HepG2 (cell line): ENCODE results near the gene PARS2.

Experiments
- EZH2 ChIP-seq: conservative IDR thresholded peaks from 2 replicates; pipeline ENCODE4 v1.6.1; 2012; ENCODE audit warnings: mild to moderate bottlenecking, low read depth, low read length, moderate library complexity
- SOX6 ChIP-seq, 2 experiments: fragments of 450-650 bp in 1 of 2; sonication (generic) in 1 of 2; formaldehyde crosslinking in 1 of 2; IDR thresholded peaks; 2 replicates each; pipeline versions ENCODE4 v1.4.0 to v1.6.1; 2017 to 2020; ENCODE audit warnings: antibody characterized with exemption in 1 of 2, mild to moderate bottlenecking in 1 of 2, missing genetic modification reagents in 1 of 2
- ZIK1 ChIP-seq: sonication (generic); formaldehyde crosslinking; IDR thresholded peaks from 2 replicates; pipeline ENCODE4 v1.5.0; 2020; ENCODE audit warnings: mild to moderate bottlenecking, low read depth, missing genetic modification reagents, borderline replicate concordance
- TF ChIP-seq, protein P1 (sequence below): sonication (generic); formaldehyde crosslinking; IDR thresholded peaks from 2 replicates; pipeline ENCODE4 v1.5.0; 2020; ENCODE audit warnings: mild to moderate bottlenecking, missing genetic modification reagents, moderate library complexity

DNA sequence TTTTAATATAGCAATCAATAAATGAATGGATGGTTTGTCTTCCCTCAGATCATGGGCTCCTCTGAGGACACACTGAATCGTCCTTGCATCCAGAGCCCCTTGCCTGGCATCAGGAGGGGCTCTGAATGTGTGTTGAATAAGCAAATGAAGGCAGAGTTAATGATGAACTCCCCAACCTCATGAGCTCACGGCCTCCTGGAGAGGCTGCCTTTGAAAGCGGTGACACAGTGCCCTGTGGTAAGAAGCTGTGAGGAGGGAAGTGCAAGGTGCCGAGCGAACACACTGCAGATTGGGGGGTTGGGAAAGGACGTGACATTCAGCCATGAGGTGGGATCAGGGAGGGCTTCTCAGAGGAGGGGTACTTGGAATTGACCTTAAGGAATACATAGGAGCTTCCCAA lies 3.2 kb upstream of the PARS2 start:
- TF ChIP-seq, protein P1, sequence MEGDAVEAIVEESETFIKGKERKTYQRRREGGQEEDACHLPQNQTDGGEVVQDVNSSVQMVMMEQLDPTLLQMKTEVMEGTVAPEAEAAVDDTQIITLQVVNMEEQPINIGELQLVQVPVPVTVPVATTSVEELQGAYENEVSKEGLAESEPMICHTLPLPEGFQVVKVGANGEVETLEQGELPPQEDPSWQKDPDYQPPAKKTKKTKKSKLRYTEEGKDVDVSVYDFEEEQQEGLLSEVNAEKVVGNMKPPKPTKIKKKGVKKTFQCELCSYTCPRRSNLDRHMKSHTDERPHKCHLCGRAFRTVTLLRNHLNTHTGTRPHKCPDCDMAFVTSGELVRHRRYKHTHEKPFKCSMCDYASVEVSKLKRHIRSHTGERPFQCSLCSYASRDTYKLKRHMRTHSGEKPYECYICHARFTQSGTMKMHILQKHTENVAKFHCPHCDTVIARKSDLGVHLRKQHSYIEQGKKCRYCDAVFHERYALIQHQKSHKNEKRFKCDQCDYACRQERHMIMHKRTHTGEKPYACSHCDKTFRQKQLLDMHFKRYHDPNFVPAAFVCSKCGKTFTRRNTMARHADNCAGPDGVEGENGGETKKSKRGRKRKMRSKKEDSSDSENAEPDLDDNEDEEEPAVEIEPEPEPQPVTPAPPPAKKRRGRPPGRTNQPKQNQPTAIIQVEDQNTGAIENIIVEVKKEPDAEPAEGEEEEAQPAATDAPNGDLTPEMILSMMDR (CRISPR knock-in tag) = no peak
- TF ChIP-seq ZIK1 (CRISPR knock-in tag) (no peak), EZH2 (no peak), SOX6 (IDR thresholded peaks at IDR 0.05) (no peak), SOX6 (CRISPR knock-in tag; IDR thresholded peaks at IDR 0.05) (no peak)
